KOPT-K1 (cell line): ENCODE results near the gene SCCPDH.

Source experiments
- H3K27ac ChIP-seq: fragments of 200-600 bp; sonication (generic); 2 replicates; pipeline ENCODE4 v1.5.1; 2016; ENCODE audit warnings: antibody characterized with exemption, mild to moderate bottlenecking, low read depth, low read length; ENCODE audit not compliant: poor library complexity, severe bottlenecking
- H3K36me3 ChIP-seq: fragments of 200-600 bp; sonication (generic); 2 replicates; pipeline ENCODE4 v1.5.1; 2017; ENCODE audit warnings: antibody characterized with exemption, mild to moderate bottlenecking, low read length, moderate library complexity; ENCODE audit not compliant: insufficient read depth
- H3K9me3 ChIP-seq: fragments of 200-600 bp; sonication (generic); 2 replicates; pipeline ENCODE4 v1.5.1; 2017; ENCODE audit warnings: antibody characterized with exemption, low read length, mild to moderate bottlenecking; ENCODE audit not compliant: insufficient read depth, poor library complexity, severe bottlenecking

The SCCPDH gene

DNA sequence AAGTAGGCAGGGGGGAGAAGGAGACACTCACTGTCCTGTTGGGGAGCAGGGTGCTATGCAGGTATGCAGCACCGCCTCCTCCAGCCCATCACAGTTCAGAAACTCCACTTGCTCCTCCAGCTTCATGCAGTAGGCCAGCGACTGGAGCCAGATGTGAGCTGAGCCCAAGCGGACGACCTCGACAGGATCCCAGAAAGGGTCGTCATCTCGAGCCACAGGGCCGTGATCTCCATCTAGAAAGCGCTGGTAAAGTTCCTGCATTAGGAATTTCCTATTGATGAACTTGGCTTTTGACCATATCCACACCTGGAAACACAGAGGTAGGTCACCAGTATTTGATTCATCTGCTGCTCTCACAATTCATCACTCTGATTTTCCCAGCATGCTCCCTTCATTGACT lies 56.1 kb downstream of the SCCPDH start:
- no peaks in the 10 kb centered on the region for H3K9me3 ChIP-seq
- peaks cover 63% of the 10 kb centered on the region for H3K36me3 ChIP-seq
- H3K27ac ChIP-seq = no peak overlapping the region

DNA sequence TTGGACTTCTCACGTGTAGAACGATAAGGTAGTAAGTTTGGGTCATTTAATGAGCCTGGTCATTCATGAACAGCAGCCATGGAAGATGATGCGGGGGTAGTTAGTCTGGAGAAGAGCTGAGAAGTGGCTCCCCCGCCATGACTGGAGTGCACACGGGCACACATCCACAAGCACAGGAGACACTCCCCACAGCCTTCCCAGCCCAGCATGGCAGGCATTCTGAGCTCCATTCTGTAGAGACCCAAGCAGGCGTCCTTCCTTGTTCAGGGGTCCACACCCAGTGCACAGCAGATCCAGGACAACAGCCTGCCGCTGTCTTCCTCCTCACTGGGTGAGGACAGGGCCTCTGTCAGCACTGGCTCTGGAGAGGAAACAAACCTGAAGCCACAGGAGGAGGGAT lies 57.0 kb downstream of the SCCPDH start:
- Histone ChIP-seq H3K27ac (no peak overlapping the region), H3K36me3 (peaks cover 53% of the 10 kb centered on the region), H3K9me3 (no peaks in the 10 kb centered on the region)

DNA sequence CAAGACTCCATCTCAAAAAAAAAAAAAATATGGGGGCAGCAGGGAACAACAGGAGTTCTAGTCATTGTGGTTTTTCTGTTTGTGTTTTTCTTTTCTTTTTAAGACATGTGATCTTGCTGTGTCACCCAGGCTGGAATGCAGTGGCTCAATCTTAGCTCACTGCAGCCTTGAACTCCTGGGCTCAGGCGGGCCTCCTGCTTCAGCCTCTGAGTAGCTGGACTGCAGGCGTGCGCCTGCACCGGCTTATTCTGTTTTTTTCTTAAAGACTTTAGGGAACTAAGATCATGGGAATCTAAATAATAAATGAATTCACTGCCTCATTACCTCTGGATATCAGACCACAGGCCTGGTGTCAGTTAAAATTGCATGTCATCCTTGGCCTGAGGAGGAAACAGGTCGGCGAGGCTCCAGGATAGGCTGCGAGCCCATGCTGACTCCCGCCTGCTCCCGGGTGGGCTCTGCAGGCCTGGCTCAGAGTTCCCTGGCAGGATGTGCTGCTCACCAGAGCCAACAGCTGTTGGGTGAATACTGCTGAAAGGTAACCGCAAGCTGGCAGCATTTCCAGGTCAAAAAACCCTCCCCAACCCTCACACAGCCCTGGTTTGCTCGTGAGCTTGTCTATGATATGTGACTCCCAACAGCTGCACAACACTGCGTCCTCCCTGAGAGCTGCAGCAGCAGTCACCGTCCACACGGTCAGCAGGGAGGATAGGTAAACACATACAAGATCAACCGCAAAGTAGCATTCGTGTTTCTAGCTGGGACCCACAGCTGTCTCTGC lies 58.1 kb downstream of the SCCPDH start:
- Histone ChIP-seq H3K36me3 (peaks cover 42% of the 10 kb centered on the region), H3K27ac (peak overlapping the region; percentile 61), H3K9me3 (no peaks in the 10 kb centered on the region)

DNA sequence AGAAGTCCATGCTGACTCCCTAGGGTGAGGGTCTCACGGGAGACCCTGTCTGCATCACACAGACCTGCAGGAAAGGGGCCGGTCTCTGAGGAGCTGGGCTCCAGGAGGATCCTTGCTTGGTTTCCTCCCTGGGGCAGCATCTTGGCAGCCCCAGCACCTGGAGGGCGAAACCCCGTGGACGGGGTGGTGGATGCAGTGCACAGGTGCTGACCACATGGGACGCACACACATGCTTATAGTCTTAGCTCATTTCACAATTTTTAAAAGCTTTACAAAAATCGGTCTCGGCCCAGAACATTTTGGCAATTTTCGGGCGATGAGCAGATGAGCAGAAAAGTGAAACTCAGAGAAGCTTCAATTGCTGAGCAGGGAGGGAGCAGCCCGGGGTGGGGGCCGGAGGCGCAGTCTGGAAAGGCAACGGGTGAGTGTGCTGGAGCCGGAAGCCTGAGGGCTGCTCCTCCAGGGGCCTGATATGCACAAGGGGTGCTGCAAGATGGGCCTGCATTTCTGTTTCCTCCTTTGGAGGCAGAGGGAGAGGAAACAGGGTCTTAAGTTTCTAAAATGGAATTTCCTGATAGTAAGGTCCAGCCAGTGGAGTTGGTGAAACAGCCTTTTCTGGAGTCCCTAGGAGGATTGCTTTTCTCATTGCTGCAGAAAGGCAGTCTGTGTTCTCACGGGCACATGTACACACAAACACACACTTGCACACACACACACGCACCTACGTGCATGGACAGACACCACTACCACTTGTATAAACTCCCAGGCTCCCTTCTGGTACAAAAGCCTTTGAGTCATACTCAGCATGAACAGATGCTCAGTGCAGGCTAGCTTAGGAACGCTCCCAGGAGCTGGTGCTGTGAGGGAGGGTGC lies 60.6 kb downstream of the SCCPDH start:
- Histone ChIP-seq H3K27ac (peak overlapping the region; percentile 52), H3K36me3 (peaks cover 17% of the 10 kb centered on the region; the same call in 1 of the 2 replicates), H3K9me3 (no peaks in the 10 kb centered on the region)

DNA sequence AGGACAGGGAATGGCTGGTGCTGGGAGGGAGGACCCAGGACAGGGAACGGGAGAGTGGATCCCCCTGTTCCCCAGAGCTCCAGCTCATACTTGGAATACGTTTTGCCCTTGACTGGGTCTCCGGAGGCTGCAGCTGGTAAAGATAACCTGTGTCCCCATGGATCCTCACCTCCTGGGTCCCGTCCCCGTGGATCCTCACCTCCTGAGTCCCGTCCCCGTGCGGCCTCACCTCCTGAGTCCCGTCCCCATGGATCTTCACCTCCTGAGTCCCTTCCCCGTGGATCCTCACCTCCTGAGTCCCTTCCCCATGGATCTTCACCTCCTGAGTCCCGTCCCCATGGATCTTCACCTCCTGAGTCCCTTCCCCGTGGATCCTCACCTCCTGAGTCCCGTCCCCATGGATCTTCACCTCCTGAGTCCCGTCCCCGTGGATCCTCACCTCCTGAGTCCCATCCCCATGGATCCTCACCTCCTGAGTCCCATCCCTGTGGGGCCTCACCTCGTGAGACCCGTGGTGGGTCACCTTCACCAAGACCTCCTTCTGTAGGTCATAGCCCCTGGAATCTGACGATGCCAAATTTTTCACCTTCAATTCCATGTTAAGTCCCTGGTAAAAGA lies 61.4 kb downstream of the SCCPDH start:
- Histone ChIP-seq H3K27ac (peak overlapping the region; percentile 52), H3K36me3 (peaks cover 10% of the 10 kb centered on the region; the same call in 1 of the 2 replicates), H3K9me3 (no peaks in the 10 kb centered on the region)

DNA sequence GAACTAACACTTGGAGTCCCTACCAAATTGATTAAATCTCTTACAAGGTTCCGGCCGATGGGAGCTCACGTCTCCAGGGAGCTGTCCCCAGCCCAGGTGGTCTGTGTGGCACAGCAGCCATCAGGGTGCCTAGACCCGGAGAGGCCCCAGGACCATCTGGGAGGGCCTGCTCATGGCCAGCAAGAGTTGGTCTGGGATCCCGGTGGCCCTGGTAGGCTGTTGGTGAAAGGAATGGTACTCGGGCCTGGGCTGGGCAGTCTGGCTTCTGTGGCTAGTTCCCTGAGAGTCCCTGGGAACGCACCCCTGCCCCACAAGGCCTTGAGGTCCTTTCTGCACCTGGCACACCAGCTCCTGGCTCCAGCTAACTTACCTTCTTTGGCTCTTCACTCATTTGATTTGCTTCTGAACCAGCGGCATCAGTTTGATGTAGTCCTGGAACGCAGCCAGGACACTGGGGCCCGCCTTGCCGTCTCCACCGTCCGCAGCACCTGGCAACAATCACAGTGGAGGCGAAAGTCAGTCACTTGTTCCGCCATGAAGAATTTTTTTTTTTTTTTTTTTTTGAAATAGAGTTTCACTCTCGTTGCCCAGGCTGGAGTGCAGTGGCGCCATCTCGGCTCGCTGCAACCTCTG lies 62.5 kb downstream of the SCCPDH start:
- no peaks in the 10 kb centered on the region; the same call in 1 of the 2 replicates for H3K36me3 ChIP-seq
- no peaks in the 10 kb centered on the region for H3K9me3 ChIP-seq
- no peak overlapping the region for H3K27ac ChIP-seq

DNA sequence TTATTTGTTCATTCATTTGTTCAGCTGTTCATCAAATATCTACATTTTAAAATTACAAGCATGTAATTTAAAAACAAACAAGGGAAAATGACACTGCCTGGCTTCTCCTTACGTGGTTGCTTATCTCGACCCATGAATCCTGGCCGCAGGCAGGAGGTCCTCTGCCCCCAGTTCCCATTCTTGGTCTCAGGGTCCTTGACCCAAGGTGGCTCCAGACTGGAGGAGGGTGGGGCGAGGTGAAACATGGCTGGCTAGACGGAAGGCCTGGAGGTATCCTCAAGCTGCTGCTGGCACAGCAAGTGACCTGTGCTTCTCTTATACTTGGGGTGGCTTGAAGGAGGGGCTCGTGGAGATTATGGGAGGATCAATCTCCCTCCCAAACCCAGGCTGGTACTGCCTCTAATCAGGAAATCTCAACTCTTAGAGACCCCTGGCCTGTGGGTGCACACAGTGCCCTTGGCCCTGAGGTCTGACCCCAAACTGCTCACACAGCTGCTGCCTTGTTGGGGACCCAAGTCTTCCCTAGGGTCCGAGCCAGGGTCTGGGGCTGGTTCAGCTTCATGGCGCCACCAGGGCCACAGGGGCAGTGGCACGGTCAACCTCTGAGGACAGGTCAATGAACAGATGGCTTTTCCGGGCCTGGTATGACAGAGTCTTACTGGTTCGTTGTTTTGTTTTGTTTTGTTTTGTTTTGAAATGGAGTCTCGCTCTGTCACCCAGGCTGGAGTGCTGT lies 63.7 kb downstream of the SCCPDH start:
- Histone ChIP-seq H3K9me3 (no peaks in the 10 kb centered on the region), H3K36me3 (no peaks in the 10 kb centered on the region; the same call in 1 of the 2 replicates), H3K27ac (no peak overlapping the region)

DNA sequence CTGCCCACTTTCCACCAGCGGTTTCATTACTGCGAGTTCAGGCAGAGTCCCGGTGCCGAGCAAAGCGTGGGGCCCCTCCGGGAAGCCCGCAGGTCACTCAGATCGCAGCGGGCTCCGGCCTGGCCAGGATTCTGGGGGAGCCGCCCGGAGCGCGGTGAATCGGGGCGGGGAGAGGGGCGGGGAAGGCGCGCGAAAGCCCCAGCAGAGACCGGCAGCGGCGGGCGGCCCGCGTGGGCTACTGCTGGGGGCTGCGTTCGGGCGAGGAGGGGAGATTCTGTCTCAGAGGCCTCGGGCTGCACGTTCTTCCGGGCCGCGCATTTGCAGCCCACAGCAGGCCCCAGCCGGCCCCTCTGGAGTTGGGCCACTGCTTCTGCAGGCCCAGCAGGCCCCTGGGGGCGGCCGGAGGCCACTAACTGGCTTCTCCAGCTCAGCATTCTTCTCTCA lies 64.7 kb downstream of the SCCPDH start:
- no peaks in the 10 kb centered on the region for H3K9me3 ChIP-seq
- H3K36me3 ChIP-seq = no peaks in the 10 kb centered on the region
- no peak overlapping the region for H3K27ac ChIP-seq

DNA sequence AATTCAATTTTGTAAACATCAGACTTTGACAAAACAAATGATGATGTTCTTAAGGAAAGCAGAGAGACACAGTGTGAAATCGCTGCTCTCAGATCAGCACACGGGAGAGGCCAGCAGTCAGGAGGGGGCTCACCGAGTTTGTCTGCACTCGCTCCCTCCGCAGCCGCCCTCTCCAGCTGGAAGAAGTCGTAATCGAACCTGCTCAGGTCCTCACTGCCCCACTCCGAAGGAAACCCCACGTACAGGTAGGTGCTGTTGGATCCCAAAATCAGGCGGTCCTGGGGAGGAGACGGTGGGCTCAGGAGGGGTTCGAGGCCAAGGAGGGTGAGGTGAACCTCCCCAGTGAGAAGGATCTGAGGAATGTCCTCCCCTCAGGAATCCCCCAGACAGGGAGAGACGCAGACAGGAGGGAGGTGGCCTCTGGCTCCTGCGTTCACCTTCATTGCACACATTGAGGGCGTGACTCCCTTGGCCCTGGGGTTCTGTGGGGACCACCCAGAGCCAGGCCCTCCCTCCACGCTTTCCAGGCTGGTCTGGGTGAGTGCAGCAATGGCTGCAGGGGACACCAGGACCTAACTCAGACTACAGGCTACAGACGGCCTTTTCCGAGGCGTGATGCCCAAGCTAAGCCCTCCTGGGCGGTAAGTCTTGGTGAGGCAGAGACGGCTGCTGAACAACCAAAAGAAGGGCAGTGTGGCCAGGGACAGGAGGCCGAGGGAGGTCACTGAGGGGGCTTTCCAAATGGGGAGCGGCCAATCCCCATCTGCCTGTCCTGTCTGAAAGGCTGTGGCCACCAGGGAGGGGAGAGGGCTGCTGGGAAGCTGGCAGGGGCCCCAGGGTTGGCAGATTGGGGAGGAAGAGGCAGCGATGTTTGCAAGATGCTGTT lies 65.5 kb downstream of the SCCPDH start:
- no peaks in the 10 kb centered on the region for H3K9me3 ChIP-seq
- H3K27ac ChIP-seq = no peak overlapping the region
- H3K36me3 ChIP-seq = no peaks in the 10 kb centered on the region

DNA sequence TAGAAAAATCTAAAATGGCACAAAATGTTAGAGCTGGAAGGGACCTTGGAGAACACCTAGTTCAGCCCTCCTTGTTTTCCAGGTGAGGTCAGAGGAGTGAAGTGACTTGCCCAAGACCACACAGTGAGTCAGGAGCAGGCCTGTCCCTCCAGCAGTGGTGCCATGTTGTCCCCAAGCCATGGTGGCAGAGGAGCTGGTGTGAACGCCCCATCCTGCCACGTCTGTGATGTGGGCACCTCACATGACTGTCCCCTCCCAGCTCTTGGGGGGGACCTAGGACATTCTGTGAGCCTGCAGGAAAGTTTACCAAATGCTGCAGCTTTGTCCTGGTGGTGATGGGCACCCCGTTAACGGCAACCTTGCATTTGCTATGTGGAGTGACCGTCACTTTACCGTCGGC lies 66.2 kb downstream of the SCCPDH start:
- Histone ChIP-seq H3K9me3 (no peaks in the 10 kb centered on the region), H3K27ac (no peak overlapping the region), H3K36me3 (no peaks in the 10 kb centered on the region)

DNA sequence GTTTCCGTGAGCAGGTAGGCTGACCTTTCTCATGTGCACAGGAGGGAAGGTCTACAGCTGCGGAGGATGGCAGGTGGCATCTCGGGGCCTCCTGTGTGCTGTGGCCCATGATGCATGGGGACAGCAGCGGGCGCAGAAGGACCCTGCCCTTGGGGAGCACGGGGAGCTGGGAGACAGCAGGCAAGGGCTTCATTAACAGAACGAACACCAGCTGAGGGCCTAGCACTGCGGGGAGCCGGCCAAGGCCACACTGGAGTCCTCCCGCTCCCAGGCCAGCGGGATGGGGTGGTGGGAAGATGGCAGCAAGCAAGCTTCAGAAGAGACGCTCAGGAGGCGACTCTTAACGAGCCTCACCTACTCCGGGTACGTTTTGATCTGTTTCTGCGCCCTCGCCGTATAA lies 66.6 kb downstream of the SCCPDH start:
- no peaks in the 10 kb centered on the region for H3K36me3 ChIP-seq
- H3K9me3 ChIP-seq = no peaks in the 10 kb centered on the region
- no peak overlapping the region for H3K27ac ChIP-seq

DNA sequence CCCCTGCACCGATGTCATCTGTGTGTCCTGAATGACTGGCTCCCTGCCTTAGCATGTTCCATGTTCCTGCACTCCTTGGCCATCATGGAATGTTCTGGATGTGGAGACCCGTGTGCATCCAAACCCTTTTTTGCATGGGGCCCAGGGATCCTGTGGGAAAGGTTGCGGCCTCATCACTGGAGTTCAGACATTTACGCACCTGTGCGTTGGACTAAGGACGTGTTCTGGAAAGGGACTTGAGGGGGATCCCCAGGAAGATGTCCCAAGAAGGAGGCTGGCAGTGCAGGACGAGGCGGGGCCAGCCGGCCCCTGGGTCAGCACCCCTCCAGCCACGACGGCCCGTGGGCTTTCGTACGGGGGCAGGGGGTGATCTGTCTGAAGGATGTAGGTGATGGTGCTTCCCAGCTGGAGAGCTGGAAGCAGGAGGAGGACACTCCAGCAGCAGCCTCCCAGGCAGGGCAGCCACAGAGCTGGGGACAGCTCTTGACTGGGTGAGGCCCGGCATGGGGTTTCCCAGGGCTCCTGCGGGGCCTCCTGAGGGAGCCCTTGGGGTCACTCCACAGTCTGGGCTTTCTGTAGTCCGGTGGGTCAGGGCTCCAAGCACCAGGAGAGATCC lies 67.2 kb downstream of the SCCPDH start:
- H3K36me3 ChIP-seq = no peaks in the 10 kb centered on the region
- H3K27ac ChIP-seq = no peak overlapping the region
- H3K9me3 ChIP-seq = no peaks in the 10 kb centered on the region

DNA sequence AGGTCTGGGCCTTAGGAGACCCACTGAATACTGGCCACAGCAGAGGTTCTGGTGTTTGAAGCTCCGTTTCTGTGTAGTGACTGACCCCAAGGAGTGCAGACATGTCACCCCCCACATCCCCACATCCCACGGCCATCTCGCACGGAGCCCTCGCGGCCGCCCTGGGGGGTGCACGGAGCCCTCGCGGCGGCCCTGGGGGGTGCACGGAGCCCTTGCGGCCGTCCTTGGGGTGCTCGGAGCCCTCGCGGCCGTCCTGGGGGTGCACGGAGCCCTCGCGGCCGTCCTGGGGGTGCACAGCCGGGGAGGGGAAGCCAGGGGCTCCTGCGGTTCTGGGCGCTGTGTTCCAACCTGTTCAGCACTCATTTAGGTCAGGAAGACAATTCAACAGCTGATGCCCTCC lies 68.4 kb downstream of the SCCPDH start:
- no peaks in the 10 kb centered on the region for H3K36me3 ChIP-seq
- H3K9me3 ChIP-seq = no peaks in the 10 kb centered on the region
- no peak overlapping the region for H3K27ac ChIP-seq
